ENCODE data around the gene SIK3.

Gene SIK3

DNA sequence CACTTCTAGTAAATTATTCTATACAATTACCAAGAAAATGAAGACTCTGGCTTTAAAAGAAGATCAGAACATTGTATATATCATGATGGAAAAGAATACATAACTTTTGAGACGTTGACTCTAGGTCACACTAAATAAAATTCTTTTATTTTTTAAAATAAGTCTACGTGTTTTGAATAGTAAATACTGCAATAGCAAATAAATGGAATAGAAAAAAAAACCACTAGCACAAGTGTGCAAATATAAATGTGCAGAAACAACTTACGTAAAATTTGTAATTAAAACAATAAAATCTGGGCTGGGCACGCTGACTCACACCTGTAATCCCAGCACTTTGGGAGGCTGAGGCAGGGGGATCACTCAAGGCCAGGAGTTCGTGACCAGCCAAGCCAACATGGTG lies 17.9 kb downstream of the SIK3 start:
- no peak for DNase-seq (ENCODE audit: low read depth in 1 of 2, low spot score in 1 of 2)

DNA sequence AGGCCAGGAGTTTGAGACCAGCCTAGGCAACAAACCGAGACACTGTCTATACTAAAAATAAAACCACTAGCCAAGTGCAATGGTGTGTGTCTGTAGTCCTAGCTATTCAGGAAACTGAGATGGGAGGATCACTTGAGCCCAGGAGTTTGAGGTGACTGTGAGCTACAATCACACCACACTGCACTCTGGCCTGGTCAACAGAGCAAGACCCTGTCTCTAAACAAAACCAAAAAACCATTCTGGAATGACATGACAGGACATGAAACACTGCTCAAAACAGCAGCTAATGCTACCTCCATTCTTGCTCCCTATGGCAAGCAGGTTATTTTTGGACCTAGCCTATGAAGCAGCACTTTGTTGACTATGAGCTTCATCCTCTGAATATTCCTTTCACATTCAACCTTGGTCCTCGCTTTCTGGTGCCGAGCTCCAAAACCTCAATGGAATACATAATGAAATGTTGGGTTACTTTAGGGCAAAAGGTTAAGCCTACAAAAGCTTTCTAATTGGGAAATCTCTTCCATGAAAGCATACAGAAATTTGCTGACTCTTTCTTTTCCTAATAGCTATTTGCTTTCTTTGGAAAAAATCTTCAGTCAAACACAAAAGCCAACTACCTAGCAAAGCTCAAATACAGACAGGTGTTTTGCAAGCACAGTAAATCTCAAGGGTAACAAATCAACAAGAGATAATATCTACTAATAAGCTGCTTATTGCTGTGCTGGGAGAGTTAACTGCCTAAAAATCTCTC lies 21.1 kb downstream of the SIK3 start:
- no peak for DNase-seq (ENCODE audit: low read depth in 1 of 2, low spot score in 1 of 2)

DNA sequence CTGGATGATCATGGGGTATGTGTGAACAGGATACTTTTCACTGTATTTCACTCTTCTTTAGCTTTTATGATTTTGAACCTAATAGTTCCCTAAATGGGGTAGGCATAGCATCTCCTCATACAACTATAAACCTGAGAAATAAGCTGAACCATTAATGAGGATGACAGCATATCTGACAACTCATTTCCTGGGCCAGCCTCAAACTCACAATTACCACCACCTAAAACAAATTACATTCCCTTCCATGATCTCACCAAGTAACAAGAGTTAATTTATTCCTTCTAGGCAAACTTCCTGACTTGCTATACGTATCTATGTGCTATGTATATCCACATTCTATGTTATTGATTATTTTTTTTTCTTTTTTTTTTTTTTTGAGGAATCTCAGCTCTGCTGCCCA lies 23.0 kb downstream of the SIK3 start:
- no peak for DNase-seq (ENCODE audit: low read depth in 1 of 2, low spot score in 1 of 2)

DNA sequence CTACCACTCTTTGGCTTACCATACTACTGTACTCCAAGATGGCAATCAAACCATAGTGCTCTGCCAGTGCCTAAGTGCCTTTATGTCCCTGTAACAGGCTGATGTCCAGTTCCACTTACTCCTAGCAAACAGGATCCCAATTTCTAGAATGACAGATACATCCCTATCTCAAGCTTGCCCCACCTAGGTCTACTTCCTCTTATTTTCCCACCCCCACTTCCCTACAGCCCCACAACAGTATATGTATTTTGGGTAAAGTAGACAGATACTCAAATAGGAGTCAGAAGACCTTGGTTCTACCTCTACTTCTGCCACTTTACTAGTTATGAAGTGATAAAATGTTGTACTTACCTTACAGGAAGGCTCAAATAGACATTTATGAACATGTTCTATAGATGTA lies 24.1 kb downstream of the SIK3 start:
- DNase-seq (ENCODE audit: low read depth in 1 of 2, low spot score in 1 of 2): no peak

DNA sequence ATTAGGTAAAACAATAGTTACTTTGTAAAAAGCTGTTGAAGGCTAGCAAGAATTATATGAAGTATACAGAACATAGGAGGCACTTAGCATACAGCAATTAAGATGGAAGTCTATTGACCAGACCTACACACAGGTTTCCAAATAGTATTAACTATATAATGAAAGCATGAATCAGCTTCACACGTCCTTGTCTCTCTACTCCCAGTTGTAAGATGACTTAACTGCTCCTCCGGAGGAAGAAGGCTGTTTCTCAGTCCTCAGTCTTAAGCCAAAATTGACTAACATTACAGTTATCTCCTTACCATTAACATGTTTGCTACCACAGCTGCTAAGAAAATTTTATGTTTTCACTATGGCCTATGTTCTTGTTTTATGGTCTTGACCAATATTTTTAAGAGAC lies 24.7 kb downstream of the SIK3 start:
- DNase-seq (ENCODE audit: low read depth in 1 of 2, low spot score in 1 of 2): no peak

GRCh38 chr11:117072517-117073461 lies 25.4 kb downstream of the SIK3 start:
- no peak for DNase-seq (ENCODE audit: low read depth in 1 of 2, low spot score in 1 of 2)

DNA sequence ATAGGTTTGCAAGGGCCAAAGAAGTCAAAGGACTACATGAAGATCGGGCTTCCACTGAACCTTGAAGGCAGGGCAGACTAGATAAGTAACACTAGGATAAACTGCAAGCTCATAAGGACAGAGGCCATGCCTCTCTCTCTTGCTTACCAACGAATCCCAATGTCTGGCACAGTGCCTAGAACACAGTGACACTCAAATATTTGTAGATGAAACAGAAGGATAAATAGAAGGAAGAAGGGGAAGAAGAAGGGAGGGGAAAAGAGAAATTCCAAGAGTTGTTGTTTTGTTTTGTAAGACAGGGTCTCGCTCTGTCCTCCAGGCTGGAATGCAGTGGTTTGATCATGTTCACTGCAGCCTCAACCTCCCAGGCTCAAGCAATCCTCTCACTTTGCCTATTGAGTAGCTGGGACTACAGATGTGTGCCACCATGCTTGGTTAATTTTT lies 26.9 kb downstream of the SIK3 start:
- no peak for DNase-seq (ENCODE audit: low read depth in 1 of 2, low spot score in 1 of 2)

- no peak for DNase-seq (ENCODE audit: low read depth in 1 of 2, low spot score in 1 of 2)
Measured at GRCh38 chr11:117070016-117070415, 28.2 kb downstream of the SIK3 start.

DNA sequence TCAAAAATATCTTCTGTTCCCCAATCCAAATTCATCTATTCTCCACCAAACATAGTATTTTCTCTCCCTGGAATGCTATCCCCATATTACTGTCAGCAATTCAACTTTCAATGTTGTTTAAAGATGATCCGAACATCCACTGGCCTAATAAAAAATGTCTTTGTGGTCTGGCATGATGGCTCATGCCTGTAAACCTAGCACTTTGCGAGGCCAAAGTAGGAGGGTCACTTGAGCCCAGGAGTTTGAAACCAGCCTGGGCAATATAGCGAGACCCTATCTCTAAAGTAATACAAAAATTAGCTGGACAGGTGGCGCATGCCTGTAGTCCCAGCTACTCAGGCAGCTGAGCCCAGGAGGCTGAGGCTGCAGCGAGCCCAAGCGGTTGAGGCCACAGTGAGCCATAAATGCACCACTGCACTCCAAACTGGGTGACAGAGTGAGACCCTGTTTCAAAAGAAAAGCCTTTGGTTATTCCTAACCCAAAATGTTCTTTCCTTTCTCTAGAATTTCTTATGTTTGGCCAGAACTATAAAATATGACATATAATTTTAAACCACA lies 29.8 kb downstream of the SIK3 start:
- DNase-seq (ENCODE audit: low read depth in 1 of 2, low spot score in 1 of 2): no peak

DNA sequence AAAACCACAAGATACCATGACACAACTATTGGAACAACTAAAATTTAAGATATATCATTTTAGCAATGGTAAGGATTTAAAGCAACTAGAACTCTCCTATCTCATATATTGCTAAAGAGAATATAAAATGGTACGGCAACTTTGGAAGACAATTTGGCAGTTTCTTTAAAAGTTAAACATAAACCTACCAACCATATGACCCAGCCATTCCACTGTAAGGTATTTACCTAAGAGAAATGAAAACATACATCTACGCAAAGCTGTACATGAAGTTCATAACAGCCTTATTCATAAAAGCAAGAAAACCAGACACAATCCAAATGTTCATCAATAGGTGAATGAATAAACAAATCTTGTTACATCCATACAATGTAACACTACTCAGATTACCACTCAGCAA lies 31.3 kb downstream of the SIK3 start:
- no peak for DNase-seq (ENCODE audit: low read depth in 1 of 2, low spot score in 1 of 2)

GRCh38 chr11:117064275-117064674 lies 34.0 kb downstream of the SIK3 start:
- DNase-seq (ENCODE audit: low read depth in 1 of 2, low spot score in 1 of 2): no peak

GRCh38 chr11:117062498-117062897 lies 35.7 kb downstream of the SIK3 start:
- DNase-seq (ENCODE audit: low read depth in 1 of 2, low spot score in 1 of 2): no peak

DNA sequence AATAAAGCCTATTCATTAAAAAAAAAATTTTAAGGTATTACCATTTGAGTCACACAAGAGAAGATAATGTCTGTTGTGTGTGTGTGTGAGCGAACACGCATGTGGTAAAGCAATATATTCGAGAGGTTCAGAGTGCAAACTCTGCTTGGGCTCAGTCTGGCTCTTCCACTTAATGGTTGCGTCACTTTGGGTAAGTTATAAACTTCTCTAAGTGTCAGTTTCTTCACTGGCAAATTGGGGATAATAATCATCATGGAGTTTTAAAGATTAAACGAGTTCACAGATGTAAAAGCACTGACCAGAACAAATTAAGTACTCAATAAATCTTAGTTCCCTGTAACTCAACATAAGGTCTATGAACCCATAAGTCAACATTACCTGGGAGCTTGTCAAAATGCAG lies 37.0 kb downstream of the SIK3 start:
- DNase-seq (ENCODE audit: low read depth in 1 of 2, low spot score in 1 of 2): no peak

DNA sequence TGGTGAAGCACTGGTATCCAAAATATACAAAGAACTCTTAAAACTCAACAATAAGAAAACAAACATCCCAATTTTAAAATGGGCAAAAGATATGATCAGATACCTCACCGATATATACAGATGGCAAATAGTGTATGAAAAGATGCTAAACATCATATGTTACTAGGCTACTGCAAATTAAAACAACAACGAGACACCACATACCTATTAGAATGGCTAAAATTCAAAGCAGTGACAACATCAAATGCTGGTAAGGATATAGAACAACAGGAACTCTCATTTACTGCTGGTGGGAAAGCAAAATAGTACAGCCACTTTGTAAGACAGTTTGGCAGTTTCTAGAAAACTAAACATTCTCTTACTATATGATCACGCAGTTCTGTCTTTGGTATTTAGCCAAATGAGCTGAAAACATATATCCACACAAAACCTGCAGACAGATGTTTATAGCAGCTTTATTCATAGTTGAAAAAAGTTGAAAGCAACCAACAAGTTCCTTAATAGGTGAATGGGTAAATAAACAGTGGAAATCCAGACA lies 38.5 kb downstream of the SIK3 start:
- no peak for DNase-seq (ENCODE audit: low read depth in 1 of 2, low spot score in 1 of 2)

DNA sequence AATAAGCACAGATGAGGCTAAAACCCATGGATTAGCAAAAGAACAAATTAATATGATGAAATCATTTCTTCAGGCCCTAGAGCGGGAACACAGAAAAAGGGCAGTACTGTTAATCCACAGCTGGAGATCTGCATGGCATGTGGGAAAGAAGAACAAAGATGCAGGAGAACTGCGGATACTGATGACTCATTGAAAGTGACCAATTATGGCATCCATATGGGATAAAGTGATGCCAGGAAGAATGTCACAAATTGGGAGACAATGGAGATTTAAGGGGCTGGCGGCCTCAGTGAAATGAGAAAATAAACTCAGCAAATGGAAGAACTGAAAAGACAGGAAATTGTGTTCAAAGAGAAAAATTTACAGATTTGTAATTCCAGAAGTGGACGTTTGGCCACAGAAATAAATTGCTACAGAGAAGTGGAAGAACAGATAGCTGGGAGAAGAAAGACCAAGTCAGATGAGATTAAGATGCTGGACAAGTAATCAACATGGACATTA lies 39.4 kb downstream of the SIK3 start:
- DNase-seq (ENCODE audit: low read depth in 1 of 2, low spot score in 1 of 2): no peak

- no peak for DNase-seq (ENCODE audit: low read depth in 1 of 2, low spot score in 1 of 2)
Measured at GRCh38 chr11:117057727-117058126, 40.5 kb downstream of the SIK3 start.

GRCh38 chr11:117057317-117057716 lies 40.9 kb downstream of the SIK3 start:
- DNase-seq (ENCODE audit: low read depth in 1 of 2, low spot score in 1 of 2): no peak

DNA sequence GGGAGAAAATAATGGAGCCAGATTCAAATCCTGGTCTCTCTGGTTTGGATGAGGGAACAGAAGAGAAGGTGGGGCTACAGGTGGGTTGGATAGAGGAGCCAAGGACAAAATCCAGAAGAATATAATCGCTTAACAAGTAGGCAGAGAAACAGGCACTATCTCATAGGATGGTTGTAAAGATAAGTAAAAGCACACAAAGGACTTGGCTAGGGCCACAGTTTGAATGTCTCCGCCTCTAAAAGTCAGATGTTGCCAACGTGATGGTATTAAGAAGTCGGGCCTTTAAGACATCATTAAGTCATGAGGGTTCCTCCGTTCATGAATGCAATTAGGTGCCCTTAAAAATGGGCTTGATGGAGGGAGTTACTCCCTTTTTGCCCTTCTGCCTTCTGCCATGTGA lies 42.8 kb downstream of the SIK3 start:
- no peak for DNase-seq (ENCODE audit: low read depth in 1 of 2, low spot score in 1 of 2)

- no peak for DNase-seq (ENCODE audit: low read depth in 1 of 2, low spot score in 1 of 2)
Measured at GRCh38 chr11:117054382-117054781, 43.8 kb downstream of the SIK3 start.

- DNase-seq (ENCODE audit: low read depth in 1 of 2, low spot score in 1 of 2): no peak
Measured at GRCh38 chr11:117052196-117053149, 45.8 kb downstream of the SIK3 start.

Data from stimulated activated CD4-positive, alpha-beta T cell treated with anti-CD3 and anti-CD28 coated beads, Interleukin-15, amount 100 ng/mL, for 1 hour (primary cell).